KG1 (cell line): ENCODE results near the gene FBN2.
"Not testable (repeated sequence)": the region's sequence is repeated elsewhere in the genome, so short reads cannot be mapped to it uniquely, and the experiment has no call there.

Experiments
- DNase-seq: peaks from one replicate; lab custom pipeline; 2025; lab: John Stamatoyannopoulos, UW

Gene FBN2

DNA sequence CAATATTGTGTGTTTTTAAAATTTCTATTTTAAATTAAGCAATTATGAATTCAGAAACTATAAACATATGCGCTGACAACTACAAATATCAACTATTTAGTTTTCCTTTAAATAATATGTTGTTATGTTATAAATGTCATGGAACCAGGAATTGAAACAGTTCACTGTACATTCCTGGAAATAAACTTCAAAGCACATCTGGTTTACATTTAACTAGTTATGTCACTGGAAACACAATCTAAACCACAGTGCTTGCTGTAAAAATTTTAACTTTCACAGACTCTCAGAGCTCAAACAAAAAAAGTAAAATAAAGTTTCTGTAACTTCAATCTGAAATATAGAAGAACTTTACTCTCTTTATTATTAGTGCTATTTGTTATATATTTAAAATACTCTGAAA, 179.2 kb downstream of the FBN2 start:
- no peak for DNase-seq

DNA sequence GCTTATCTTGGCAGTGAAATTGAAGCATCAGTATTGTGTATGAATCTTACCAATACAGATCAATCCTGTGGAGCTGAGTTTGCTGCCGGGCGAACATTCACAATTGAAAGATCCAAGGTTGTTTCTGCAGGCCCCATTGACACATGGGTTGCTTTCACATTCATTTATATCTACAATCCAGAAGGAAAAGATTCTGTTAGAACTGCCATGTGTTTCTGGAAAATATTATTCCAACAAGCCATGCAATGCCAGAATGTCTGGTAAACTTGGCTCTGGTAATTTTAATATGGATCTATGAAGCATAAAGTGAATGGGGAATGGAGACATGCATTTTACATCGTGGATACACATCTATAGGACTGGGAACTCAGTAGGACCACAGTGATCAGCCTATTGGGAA, 180.8 kb downstream of the FBN2 start:
- DNase-seq = no peak

DNA sequence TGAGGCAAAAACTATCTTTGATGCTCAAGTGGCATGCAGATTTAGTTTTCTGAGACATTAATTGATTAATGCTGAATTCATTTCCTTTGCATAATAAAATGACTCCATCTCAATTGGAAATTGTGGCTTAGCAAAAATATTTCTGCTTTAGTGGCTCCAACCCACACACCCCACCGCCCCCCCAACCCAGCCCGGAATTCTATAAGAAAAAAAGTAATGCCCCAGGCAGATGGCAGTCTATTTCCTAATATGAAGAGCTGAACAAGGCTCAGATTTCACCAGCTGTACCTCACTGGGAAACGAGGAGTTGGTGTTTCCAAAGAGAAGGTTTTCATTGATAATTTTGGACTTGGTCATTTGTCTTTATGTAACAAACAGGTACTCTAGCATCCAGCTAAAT, 182.1 kb downstream of the FBN2 start:
- no peak for DNase-seq

DNA sequence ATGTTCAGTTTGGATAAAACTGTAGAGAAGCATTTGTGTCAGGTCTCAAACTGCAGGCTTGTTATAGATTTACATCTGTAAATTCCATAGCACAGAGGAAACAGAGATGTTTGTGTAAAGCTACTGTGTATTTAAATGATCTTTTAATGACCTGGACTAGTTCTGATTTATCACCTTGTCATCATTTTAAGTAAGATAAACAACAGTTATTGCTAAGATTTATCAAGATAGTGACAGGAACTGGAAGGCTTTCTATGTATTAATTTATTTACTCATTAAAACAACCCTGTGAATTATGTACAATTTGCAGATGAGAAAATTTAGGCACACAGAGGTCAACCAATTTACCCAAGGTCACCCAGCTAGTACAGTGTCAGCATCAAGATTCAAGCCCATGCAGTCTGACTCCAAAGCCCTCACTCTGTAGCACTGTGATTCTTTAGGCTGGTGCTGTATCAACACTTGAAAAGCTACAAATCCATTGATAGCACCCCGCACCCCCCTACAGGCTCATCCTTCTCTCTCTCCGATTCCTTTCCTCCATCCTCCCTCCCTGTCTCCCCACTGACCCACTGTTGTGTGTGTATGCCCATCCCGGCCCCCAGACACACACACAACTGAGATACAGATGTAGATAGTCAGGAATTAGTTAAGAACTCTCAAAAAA, 184.5 kb downstream of the FBN2 start:
- DNase-seq = no peak

DNA sequence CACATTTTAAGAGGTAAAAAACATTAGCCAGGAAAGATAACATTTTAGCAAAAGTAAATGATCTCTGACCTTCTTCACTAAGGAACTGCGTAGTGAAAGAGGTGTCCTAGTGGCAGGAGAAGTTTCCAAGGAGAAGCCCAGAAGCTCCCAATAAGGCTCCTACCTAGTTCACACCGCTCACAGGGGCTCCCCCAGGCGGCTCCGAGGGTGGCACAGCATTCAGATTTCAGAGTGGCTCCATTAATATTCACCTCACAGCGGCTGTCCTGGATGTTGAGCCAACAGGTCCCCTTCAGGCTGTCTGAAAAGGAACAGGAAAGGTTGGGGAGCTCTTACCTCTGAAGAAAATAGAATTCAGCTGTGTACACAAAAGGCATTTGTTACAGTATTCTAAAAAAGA, 187.3 kb downstream of the FBN2 start:
- DNase-seq = no peak

DNA sequence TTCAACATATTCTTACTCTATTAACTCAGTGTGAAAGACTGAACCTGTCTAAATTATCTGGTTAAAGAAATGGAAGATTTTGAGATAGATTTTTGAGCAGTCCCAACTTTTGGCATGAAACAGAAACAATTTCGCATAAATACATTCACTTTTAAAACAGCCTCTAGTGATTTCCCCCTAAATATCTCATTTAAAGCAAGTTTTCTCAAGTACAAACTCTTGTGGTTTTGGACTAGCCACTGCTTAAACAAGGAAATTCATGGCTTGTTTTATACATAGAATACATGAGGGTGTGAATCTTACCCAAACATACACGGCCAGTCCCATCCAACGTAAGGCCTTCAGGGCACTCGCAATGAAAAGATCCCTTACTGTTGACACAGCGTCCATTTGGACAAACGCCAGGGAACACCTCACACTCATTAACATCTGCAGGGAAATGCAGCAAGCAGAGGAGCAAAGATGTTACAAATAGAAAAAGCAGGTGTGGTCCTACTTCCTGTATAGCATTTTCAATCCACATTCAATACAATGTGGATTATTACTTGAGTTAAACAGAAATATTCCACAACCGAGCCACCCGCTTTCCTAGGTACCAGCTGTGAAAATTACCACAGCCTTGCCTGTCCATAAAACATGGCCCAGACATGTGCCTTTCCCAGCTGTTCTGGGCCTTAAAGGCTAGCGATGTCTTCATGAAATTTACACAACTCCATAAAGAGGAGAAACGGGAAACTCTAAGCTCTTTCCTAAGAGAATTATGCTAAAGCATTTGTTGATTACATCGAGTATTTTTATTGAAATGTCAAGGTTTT, 188.8 kb downstream of the FBN2 start:
- DNase-seq = no peak

GRCh38 chr5:128346038-128346437, 192.0 kb downstream of the FBN2 start:
- no peak for DNase-seq

GRCh38 chr5:128345247-128345646, 192.8 kb downstream of the FBN2 start:
- no peak for DNase-seq

DNA sequence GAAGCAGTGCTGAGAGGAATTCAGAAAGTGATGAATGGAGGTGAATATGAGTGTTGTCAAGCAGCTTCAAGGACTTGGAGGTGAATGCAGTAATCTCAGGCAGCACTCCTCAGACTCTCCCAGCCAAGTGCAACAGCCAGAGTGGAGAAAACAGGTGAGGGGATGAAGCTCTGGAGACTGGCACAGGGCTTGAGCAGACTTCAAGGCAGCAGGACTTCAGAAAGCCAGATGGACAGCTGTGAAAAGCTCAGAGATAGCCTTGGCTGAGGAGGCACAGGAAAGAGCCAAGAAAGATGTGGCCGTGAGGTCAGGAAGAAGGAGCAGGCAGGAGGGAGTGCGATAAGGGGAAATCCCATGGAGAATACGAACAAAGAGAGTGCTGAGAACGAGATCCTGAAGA, 194.9 kb downstream of the FBN2 start:
- no peak for DNase-seq

GRCh38 chr5:128341056-128341455, 197.0 kb downstream of the FBN2 start:
- DNase-seq = no peak

DNA sequence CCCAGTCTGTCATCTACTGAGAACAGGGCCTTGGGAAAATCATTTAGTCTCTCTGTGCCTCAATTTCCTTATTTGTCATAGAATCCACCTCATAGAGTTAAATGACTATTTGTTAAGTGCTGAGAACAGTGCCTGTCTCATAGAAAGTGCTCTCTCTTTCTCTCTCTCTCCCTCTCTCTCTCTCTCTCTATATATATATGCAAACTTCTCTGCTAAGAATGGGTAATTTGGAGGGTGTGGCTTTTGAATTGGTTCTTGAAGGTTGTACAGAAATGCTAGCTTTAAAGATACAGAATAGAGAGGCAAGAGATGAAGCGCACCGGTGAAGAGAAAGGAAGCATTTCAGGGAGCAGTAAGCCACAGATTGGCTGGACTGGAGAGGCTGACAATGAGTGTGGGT, 197.4 kb downstream of the FBN2 start:
- DNase-seq = no peak

DNA sequence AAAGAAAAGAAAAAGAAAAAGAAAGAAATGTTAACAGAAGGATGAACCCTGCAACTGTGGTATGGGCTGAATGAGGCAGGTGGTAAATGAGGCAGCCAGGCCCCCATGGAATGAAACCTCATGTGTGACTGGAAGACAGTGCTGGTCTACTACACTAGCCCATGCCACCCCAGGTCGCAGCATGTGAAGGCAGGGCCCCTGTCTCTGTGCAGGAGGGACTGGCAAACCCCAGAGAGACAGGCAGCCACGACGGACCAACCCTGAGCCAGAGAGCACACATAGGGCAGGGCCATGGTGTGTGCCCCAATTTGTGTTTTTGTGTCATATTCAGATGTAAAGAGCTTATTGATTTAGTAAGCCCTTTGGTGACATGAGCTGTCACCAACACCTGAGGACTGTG, 198.5 kb downstream of the FBN2 start:
- DNase-seq = no peak

GRCh38 chr5:128338649-128339048, 199.4 kb downstream of the FBN2 start:
- DNase-seq = no peak

DNA sequence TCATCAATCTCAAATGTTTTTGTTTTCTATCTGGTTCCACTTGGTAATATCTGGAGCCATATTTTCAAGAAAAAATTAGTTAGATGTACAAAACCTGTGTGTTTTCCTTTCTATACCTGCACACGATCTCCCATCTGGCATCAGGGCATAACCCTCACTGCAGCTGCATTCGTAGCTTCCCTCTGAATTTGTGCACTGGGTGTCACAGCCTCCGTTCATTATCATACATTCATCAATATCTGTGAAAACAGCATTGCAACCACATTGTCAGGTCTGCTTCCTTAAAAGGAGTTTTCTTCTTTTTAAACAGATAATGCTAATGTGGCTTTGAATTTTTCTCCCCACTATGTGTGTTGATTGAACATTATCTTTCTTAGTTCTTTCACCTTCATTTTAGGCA, 202.7 kb downstream of the FBN2 start:
- DNase-seq = no peak

DNA sequence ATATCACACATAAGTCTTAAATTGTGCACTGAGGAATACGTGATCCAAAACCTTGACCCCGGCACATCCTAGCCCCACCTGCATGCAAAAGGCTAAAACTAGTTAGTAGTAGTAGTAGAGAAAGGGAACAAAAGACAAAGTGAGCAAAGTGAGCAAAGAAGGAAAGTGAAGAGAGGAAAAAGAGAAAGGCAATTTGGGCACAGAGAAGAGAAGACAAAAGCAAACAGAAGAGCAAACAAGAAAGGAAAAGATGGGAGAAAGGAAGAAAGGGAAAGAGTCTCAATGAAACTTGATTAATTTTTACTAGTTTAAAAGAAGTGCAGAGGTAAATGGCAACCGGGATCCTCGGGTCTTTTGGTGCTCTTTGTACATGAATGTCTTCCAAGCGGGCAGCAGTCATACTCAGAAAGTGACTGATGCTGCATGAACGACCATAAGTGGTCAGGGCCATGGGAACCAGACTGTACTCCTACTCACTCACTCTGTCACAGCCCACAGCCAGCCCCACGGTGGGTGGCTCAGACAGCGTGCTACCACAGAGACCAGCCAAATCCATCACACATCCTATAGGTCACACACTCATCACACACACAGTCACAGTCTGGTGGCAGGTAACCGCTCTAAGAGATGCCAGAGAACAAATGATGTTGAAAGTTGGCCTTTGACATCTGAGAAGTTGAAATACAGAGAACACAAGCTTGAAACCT, 203.9 kb downstream of the FBN2 start:
- no peak for DNase-seq

DNA sequence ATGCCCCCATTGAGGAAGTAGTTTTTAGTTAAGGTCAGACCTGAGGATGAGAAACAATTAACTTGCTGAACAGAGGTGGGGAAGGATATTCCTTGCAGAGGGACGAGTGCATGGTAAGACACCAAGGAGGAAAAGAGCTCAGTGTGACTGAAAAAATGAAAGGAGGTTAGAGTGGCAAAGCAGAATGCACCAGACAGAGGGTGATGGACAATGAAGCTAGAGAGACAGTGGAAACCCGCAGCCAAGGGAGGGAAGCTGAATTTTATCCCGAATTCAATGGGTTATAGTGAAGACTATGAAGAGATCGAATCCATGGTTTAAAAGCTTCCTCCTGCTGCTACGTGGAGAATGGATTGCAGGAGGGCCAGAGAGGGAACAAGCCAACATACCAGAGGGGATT, 206.8 kb downstream of the FBN2 start:
- no peak for DNase-seq

GRCh38 chr5:128329386-128329939, 208.6 kb downstream of the FBN2 start:
- no peak for DNase-seq

- DNase-seq = no peak
Measured at GRCh38 chr5:128328446-128328845, 209.6 kb downstream of the FBN2 start.

DNA sequence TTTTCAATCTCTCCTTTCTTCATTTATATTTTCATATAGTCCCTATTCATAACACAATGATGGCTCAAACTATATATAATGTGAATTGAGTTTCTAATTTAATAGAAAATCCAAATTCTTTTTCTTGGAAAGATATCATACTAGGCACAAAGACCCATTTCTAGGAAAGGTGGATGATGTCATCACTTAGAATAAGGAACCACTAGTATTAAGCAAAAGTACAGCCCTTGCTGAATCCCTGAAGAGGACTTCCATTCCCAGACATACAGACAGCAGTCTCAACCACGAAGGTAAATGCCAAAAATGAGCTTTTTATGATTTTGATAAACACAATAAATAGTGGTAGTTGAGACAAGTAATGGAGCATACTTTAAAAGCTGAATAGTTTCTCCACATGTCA, 210.0 kb downstream of the FBN2 start:
- no peak for DNase-seq

DNA sequence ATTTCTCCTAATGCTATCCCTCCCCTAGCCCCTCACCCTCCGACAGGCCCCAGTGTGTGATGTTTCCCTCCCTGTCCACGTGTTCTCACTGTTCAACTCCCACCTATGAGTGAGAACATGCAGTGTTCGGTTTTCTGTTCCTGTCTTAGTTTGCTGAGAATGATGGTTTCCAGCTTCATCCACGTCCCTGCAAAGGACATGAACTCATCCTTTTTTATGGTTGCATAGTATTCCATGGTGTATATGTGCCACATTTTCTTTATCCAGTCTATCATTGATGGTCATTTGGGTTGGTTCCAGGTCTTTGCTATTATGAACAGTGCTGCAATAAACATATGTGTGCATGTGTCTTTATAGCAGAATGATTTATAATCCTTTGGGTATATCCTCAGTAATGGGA, 216.6 kb downstream of the FBN2 start:
- DNase-seq = not testable (repeated sequence)

GRCh38 chr5:128318691-128319090, 219.4 kb downstream of the FBN2 start:
- DNase-seq = no peak

DNA sequence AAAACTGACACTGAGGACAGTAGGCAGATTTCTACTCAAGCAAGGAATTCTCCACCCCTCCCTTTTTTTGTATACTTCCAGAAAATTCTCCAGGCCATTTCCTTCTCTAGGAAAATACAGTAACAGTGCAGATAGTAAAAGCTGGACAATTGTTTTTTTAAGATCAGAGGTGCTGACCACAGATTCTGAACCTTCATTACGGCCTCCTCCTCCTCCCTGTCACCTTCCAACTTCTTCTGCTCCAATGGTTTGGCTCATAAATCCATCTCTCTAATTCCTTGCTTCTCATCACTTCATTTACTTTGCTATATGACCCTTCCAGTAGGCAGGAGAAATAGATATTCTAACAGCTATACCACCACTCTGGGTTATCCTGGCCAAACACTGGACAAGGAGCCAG, 220.6 kb downstream of the FBN2 start:
- DNase-seq = no peak

- no peak for DNase-seq
Measured at GRCh38 chr5:128315671-128316070, 222.4 kb downstream of the FBN2 start.
